HepG2 (cell line): ENCODE results near the gene ASB7. TPM values are rescaled to one million over a fixed set of nuclear protein-coding genes. Genes with fewer than 3 reads are reported as not detected.
A peak's percentile ranks its signal among the peaks of the same experiment; 100 is the strongest.

Experiments used
- FOXJ3 ChIP-seq: sonication (generic); formaldehyde crosslinking; IDR thresholded peaks from 2 replicates; pipeline ENCODE4 v1.4.0; 2020; ENCODE audit warnings: missing genetic modification reagents, mild to moderate bottlenecking, borderline replicate concordance
- FOXO1 ChIP-seq: sonication (generic); formaldehyde crosslinking; IDR thresholded peaks from 2 replicates; pipeline ENCODE4 v1.4.0; 2020; ENCODE audit warnings: missing genetic modification reagents
- HIVEP1 ChIP-seq: sonication (generic); formaldehyde crosslinking; IDR thresholded peaks from 2 replicates; pipeline ENCODE4 v1.4.0; 2020; ENCODE audit warnings: mild to moderate bottlenecking, missing genetic modification reagents
- MAFF ChIP-seq: IDR thresholded peaks from 2 replicates; pipeline ENCODE4 v1.6.1; 2011; ENCODE audit warnings: low read depth, low read length, improper control_type of control experiment
- MLLT10 ChIP-seq: sonication (generic); formaldehyde crosslinking; IDR thresholded peaks from 2 replicates; pipeline ENCODE4 v1.4.0; 2020; ENCODE audit warnings: missing genetic modification reagents
- PTBP1 ChIP-seq: fragments of 200-400 bp; formaldehyde crosslinking; IDR thresholded peaks from 2 replicates; pipeline ENCODE4 v1.6.1; 2018; ENCODE audit warnings: low read length, low read depth; ENCODE audit not compliant: poor library complexity, severe bottlenecking
- SMAD1 ChIP-seq: sonication (generic); formaldehyde crosslinking; IDR thresholded peaks from 2 replicates; pipeline ENCODE4 v1.4.0; 2020; ENCODE audit warnings: missing genetic modification reagents, low read depth, mild to moderate bottlenecking, borderline replicate concordance
- SRF ChIP-seq: IDR thresholded peaks from 2 replicates; pipeline ENCODE4 v1.6.1; 2011; ENCODE audit warnings: mild to moderate bottlenecking, low read depth, low read length, moderate library complexity
- ZBTB21 ChIP-seq: sonication (generic); formaldehyde crosslinking; IDR thresholded peaks from 2 replicates; pipeline ENCODE4 v1.4.0; 2020; ENCODE audit warnings: missing genetic modification reagents
- ZNF234 ChIP-seq: sonication (generic); formaldehyde crosslinking; conservative IDR thresholded peaks from 2 replicates; pipeline ENCODE4 v1.5.1; 2020; ENCODE audit warnings: mild to moderate bottlenecking, missing genetic modification reagents
- ZNF350 ChIP-seq: sonication (generic); formaldehyde crosslinking; IDR thresholded peaks from 2 replicates; pipeline ENCODE4 v1.4.0; 2020; ENCODE audit warnings: mild to moderate bottlenecking, low read depth, missing genetic modification reagents, borderline replicate concordance
- ZNF772 ChIP-seq: sonication (generic); formaldehyde crosslinking; IDR thresholded peaks from 2 replicates; pipeline ENCODE4 v1.5.0; 2020; ENCODE audit warnings: mild to moderate bottlenecking, missing genetic modification reagents
- polyA plus RNA-seq, 8 experiments: library from polyadenylated mRNA; depleted of rRNA in 3 of 8; stranded (reverse) in 7 of 8; unstranded in 1 of 8; fragments of >200 nt; fragmentation: Illumina TruSeq in 4 of 8; extraction: Trizol in 4 of 8; gene quantifications; 2 replicates each; pipeline versions ENCODE4 v1.2.1 to v1.2.3, GENCODE V29; 2011 to 2016; ENCODE audit warnings: low read depth in 4 of 8, missing spikeins in 1 of 8, mixed read lengths in 1 of 8; ENCODE audit not compliant: insufficient read depth in 1 of 8
- total RNA-seq, 5 experiments: library from RNA; depleted of rRNA; stranded (reverse); fragments of >200 nt; fragmentation: Illumina TruSeq; extraction: Trizol; gene quantifications; 2 replicates each; pipeline ENCODE4 v1.2.3, GENCODE V29; 2016; ENCODE audit warnings: low read depth in 1 of 5
- TF ChIP-seq, protein P1 (sequence below): sonication (generic); formaldehyde crosslinking; IDR thresholded peaks from 2 replicates; pipeline ENCODE4 v1.4.0; 2020; ENCODE audit warnings: mild to moderate bottlenecking, missing genetic modification reagents
- TF ChIP-seq, protein P2 (sequence below): sonication (generic); formaldehyde crosslinking; IDR thresholded peaks from 2 replicates; pipeline ENCODE4 v1.4.0; 2020; ENCODE audit warnings: missing genetic modification reagents, borderline replicate concordance
- TF ChIP-seq, protein P3 (sequence below): sonication (generic); formaldehyde crosslinking; IDR thresholded peaks from 2 replicates; pipeline ENCODE4 v1.5.0; 2020; ENCODE audit warnings: mild to moderate bottlenecking, missing genetic modification reagents, borderline replicate concordance
- TF ChIP-seq, protein P4 (sequence below): sonication (generic); formaldehyde crosslinking; IDR thresholded peaks from 2 replicates; pipeline ENCODE4 v1.9.0; 2021; ENCODE audit warnings: missing genetic modification reagents, mild to moderate bottlenecking, borderline replicate concordance
- TF ChIP-seq, protein P5 (sequence below): sonication (generic); formaldehyde crosslinking; IDR thresholded peaks from 2 replicates; pipeline ENCODE4 v1.4.0; 2020; ENCODE audit warnings: missing genetic modification reagents

The ASB7 gene
- total and polyA plus RNA-seq, 2 of the 13 experiments (the other 11 are each of a cell fraction or from before 2014, with no cell fraction given): 7.7 to 12.1 TPM

DNA sequence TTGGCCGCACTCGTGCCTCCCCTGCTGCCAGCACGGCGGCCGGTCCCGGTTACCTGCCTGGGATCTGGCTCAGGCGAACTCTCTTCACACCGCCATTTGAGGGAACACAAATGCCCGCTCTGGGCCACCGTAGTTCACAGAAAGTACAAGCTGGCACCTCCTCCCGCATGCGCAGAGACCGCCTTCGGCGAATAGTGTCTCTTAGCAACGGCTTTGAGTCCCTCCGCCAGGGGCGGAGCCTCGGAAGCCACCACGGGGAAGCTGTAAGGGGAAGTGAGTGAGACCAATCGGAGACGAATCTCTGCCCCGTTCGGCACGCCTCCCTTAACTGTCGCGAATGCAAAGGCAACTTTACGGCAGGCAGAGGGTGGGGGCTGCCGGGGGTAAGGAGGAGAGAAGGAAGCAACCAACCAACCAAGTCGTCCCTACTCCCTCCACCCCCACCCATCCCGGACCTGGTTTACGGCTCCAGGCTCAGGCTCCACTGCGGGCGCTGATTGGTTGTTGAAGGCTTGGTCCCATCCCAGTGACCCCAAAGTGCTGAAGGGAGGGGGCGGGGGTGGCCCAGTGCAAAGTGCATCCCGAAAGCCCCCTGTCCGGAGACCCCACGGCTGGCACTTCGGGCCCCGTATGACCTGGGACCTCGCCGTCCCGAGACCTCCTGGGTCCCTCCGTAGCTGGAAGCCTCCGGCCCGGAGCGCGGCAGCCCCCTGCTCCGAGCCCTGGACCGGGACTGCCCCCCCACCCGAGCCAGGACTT is at the start of gene ASB7, which contains the start of gene LINS1 (continued):
- TF ChIP-seq, protein P1, sequence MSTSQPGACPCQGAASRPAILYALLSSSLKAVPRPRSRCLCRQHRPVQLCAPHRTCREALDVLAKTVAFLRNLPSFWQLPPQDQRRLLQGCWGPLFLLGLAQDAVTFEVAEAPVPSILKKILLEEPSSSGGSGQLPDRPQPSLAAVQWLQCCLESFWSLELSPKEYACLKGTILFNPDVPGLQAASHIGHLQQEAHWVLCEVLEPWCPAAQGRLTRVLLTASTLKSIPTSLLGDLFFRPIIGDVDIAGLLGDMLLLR (CRISPR knock-in tag): no peak
- TF ChIP-seq SMAD1 (no peak; the same call in 1 of the 2 replicates), ZBTB21 (CRISPR knock-in tag) (no peak), HIVEP1 (CRISPR knock-in tag) (peak; percentile 26; the same call in 1 of the 2 replicates), MAFF (0 out of 2 replicates have a peak, but pooled peaks have one; percentile 21), FOXO1 (CRISPR knock-in tag) (no peak), SRF (peak; percentile 14; the same call in 1 of the 2 replicates), MLLT10 (CRISPR knock-in tag) (no peak), PTBP1 (no peak), ZNF234 (CRISPR knock-in tag) (no peak), FOXJ3 (CRISPR knock-in tag) (no peak), ZNF772 (CRISPR knock-in tag) (peak; percentile 53; the same call in 1 of the 2 replicates), ZNF350 (peak; percentile 73)
- TF ChIP-seq, protein P2, sequence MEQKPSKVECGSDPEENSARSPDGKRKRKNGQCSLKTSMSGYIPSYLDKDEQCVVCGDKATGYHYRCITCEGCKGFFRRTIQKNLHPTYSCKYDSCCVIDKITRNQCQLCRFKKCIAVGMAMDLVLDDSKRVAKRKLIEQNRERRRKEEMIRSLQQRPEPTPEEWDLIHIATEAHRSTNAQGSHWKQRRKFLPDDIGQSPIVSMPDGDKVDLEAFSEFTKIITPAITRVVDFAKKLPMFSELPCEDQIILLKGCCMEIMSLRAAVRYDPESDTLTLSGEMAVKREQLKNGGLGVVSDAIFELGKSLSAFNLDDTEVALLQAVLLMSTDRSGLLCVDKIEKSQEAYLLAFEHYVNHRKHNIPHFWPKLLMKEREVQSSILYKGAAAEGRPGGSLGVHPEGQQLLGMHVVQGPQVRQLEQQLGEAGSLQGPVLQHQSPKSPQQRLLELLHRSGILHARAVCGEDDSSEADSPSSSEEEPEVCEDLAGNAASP: peak; percentile 57
- TF ChIP-seq, protein P3, sequence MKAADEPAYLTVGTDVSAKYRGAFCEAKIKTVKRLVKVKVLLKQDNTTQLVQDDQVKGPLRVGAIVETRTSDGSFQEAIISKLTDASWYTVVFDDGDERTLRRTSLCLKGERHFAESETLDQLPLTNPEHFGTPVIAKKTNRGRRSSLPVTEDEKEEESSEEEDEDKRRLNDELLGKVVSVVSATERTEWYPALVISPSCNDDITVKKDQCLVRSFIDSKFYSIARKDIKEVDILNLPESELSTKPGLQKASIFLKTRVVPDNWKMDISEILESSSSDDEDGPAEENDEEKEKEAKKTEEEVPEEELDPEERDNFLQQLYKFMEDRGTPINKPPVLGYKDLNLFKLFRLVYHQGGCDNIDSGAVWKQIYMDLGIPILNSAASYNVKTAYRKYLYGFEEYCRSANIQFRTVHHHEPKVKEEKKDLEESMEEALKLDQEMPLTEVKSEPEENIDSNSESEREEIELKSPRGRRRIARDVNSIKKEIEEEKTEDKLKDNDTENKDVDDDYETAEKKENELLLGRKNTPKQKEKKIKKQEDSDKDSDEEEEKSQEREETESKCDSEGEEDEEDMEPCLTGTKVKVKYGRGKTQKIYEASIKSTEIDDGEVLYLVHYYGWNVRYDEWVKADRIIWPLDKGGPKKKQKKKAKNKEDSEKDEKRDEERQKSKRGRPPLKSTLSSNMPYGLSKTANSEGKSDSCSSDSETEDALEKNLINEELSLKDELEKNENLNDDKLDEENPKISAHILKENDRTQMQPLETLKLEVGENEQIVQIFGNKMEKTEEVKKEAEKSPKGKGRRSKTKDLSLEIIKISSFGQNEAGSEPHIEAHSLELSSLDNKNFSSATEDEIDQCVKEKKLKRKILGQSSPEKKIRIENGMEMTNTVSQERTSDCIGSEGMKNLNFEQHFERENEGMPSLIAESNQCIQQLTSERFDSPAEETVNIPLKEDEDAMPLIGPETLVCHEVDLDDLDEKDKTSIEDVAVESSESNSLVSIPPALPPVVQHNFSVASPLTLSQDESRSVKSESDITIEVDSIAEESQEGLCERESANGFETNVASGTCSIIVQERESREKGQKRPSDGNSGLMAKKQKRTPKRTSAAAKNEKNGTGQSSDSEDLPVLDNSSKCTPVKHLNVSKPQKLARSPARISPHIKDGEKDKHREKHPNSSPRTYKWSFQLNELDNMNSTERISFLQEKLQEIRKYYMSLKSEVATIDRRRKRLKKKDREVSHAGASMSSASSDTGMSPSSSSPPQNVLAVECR (CRISPR knock-in tag): peak; percentile 90
- TF ChIP-seq, protein P4, sequence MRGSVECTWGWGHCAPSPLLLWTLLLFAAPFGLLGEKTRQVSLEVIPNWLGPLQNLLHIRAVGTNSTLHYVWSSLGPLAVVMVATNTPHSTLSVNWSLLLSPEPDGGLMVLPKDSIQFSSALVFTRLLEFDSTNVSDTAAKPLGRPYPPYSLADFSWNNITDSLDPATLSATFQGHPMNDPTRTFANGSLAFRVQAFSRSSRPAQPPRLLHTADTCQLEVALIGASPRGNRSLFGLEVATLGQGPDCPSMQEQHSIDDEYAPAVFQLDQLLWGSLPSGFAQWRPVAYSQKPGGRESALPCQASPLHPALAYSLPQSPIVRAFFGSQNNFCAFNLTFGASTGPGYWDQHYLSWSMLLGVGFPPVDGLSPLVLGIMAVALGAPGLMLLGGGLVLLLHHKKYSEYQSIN (CRISPR knock-in tag): no peak
- TF ChIP-seq, protein P5, sequence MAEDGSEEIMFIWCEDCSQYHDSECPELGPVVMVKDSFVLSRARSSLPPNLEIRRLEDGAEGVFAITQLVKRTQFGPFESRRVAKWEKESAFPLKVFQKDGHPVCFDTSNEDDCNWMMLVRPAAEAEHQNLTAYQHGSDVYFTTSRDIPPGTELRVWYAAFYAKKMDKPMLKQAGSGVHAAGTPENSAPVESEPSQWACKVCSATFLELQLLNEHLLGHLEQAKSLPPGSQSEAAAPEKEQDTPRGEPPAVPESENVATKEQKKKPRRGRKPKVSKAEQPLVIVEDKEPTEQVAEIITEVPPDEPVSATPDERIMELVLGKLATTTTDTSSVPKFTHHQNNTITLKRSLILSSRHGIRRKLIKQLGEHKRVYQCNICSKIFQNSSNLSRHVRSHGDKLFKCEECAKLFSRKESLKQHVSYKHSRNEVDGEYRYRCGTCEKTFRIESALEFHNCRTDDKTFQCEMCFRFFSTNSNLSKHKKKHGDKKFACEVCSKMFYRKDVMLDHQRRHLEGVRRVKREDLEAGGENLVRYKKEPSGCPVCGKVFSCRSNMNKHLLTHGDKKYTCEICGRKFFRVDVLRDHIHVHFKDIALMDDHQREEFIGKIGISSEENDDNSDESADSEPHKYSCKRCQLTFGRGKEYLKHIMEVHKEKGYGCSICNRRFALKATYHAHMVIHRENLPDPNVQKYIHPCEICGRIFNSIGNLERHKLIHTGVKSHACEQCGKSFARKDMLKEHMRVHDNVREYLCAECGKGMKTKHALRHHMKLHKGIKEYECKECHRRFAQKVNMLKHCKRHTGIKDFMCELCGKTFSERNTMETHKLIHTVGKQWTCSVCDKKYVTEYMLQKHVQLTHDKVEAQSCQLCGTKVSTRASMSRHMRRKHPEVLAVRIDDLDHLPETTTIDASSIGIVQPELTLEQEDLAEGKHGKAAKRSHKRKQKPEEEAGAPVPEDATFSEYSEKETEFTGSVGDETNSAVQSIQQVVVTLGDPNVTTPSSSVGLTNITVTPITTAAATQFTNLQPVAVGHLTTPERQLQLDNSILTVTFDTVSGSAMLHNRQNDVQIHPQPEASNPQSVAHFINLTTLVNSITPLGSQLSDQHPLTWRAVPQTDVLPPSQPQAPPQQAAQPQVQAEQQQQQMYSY: 0 out of 2 replicates have a peak, but pooled peaks have one; percentile 73
